ENCODE results near the gene ANK2.

ANK2 gene

GRCh38 chr4:113094331-113094730 is 44.9 kb downstream of the ANK2 start:
- DNase-seq (ENCODE audit: low read depth in 3 of 3): no peak

- DNase-seq (ENCODE audit: low read depth in 3 of 3): no peak
Observed at GRCh38 chr4:113094802-113095201, 45.3 kb downstream of the ANK2 start.

- DNase-seq (ENCODE audit: low read depth in 3 of 3): no peak
Observed at GRCh38 chr4:113101669-113102068, 52.2 kb downstream of the ANK2 start.

- DNase-seq (ENCODE audit: low read depth in 3 of 3): no peak
Observed at GRCh38 chr4:113103556-113103955, 54.1 kb downstream of the ANK2 start.

- DNase-seq (ENCODE audit: low read depth in 3 of 3): no peak
Observed at GRCh38 chr4:113106108-113106507, 56.7 kb downstream of the ANK2 start.

- DNase-seq (ENCODE audit: low read depth in 3 of 3): no peak
Observed at GRCh38 chr4:113109106-113109718, 59.8 kb downstream of the ANK2 start.

- no peak for DNase-seq (ENCODE audit: low read depth in 3 of 3)
Observed at GRCh38 chr4:113112338-113112978, 63.0 kb downstream of the ANK2 start.

GRCh38 chr4:113113151-113113550 is 63.7 kb downstream of the ANK2 start:
- DNase-seq (ENCODE audit: low read depth in 3 of 3): no peak

GRCh38 chr4:113114884-113115283 is 65.4 kb downstream of the ANK2 start:
- DNase-seq (ENCODE audit: low read depth in 3 of 3): no peak

GRCh38 chr4:113116414-113117357 is 67.2 kb downstream of the ANK2 start:
- no peak for DNase-seq (ENCODE audit: low read depth in 3 of 3)

GRCh38 chr4:113117358-113117702 is 67.9 kb downstream of the ANK2 start:
- no peak for DNase-seq (ENCODE audit: low read depth in 3 of 3)

GRCh38 chr4:113122066-113122465 is 72.6 kb downstream of the ANK2 start:
- DNase-seq (ENCODE audit: low read depth in 3 of 3): no peak

GRCh38 chr4:113125418-113125817 is 76.0 kb downstream of the ANK2 start:
- no peak for DNase-seq (ENCODE audit: low read depth in 3 of 3)

- no peak for DNase-seq (ENCODE audit: low read depth in 3 of 3)
Observed at GRCh38 chr4:113131136-113131535, 81.7 kb downstream of the ANK2 start.

- DNase-seq (ENCODE audit: low read depth in 3 of 3): no peak
Observed at GRCh38 chr4:113131621-113132020, 82.2 kb downstream of the ANK2 start.

GRCh38 chr4:113141901-113142346 is 92.5 kb downstream of the ANK2 start:
- no peak for DNase-seq (ENCODE audit: low read depth in 3 of 3)

- DNase-seq (ENCODE audit: low read depth in 3 of 3): no peak
Observed at GRCh38 chr4:113142351-113142750, 92.9 kb downstream of the ANK2 start.

GRCh38 chr4:113144091-113144490 is 94.6 kb downstream of the ANK2 start:
- DNase-seq (ENCODE audit: low read depth in 3 of 3): no peak

- DNase-seq (ENCODE audit: low read depth in 3 of 3): no peak
Observed at GRCh38 chr4:113145147-113145518, 95.7 kb downstream of the ANK2 start.

- DNase-seq (ENCODE audit: low read depth in 3 of 3): no peak
Observed at GRCh38 chr4:113145519-113146291, 96.3 kb downstream of the ANK2 start.

- DNase-seq (ENCODE audit: low read depth in 3 of 3): no peak
Observed at GRCh38 chr4:113146876-113147358, 97.5 kb downstream of the ANK2 start.
